ENCODE results near the gene OSBP2. TPM values are rescaled to one million over a fixed set of nuclear protein-coding genes. Genes with fewer than 3 reads are reported as not detected.

Gene OSBP2
- total RNA-seq, 2 donors from 2014 or later: 4.0 to 16.8 TPM

DNA sequence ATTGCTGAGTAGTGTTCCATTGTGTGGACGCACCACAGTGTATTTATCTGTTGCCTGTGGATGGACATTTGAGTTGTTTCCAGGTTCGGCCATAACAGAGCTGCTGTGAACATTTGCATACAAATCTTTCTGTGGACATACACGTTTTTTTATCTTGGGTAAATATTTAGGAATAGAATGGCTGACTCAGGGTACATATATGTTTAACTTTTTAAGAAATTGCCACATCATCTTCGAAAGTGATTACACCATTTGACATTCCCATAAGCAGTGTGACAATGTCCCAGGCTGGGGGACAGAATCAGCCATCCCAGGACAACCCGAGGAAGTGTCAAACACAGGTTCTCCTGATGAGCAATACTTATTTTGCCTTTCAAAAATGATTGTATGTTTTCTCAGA is 87.9 kb downstream of the OSBP2 start:
- Histone ChIP-seq H3K9me3 (no peaks in the 10 kb centered on the region), H3K36me3 (no peaks in the 10 kb centered on the region), H3K27me3 (no peaks in the 10 kb centered on the region), H3K27ac (no peak overlapping the region), H3K4me3 (no peak overlapping the region), H3K4me1 (no peaks in the 10 kb centered on the region)
- TF ChIP-seq, protein P1, sequence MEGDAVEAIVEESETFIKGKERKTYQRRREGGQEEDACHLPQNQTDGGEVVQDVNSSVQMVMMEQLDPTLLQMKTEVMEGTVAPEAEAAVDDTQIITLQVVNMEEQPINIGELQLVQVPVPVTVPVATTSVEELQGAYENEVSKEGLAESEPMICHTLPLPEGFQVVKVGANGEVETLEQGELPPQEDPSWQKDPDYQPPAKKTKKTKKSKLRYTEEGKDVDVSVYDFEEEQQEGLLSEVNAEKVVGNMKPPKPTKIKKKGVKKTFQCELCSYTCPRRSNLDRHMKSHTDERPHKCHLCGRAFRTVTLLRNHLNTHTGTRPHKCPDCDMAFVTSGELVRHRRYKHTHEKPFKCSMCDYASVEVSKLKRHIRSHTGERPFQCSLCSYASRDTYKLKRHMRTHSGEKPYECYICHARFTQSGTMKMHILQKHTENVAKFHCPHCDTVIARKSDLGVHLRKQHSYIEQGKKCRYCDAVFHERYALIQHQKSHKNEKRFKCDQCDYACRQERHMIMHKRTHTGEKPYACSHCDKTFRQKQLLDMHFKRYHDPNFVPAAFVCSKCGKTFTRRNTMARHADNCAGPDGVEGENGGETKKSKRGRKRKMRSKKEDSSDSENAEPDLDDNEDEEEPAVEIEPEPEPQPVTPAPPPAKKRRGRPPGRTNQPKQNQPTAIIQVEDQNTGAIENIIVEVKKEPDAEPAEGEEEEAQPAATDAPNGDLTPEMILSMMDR (IDR thresholded peaks at IDR 0.05): no peak
- no peak for DNase-seq (ENCODE audit: low spot score)

DNA sequence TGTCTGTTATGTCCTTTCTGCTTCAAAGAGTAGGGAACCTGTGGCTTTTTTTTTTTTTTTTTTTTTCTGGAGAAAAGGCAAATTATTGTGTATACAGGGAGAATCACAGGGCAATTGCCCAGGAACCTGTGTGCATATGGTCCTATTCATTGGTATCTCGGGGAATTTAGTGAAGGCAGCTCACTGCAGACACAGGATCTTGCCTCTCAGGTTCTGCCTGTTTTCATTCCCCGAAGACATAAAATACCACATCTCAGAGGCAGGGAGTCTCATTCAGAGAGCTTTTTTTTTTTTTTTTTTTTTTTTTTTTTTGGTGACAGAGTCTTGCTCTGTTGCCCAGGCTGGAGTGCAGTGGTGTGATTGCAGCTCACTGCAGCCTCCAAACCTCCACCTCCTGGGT is 88.3 kb downstream of the OSBP2 start:
- Histone ChIP-seq H3K27ac (no peak overlapping the region), H3K4me3 (no peak overlapping the region), H3K9me3 (no peaks in the 10 kb centered on the region), H3K27me3 (no peaks in the 10 kb centered on the region), H3K36me3 (no peaks in the 10 kb centered on the region), H3K4me1 (no peaks in the 10 kb centered on the region)
- DNase-seq (ENCODE audit: low spot score): no peak
- TF ChIP-seq, protein P1 (IDR thresholded peaks at IDR 0.05): no peak

DNA sequence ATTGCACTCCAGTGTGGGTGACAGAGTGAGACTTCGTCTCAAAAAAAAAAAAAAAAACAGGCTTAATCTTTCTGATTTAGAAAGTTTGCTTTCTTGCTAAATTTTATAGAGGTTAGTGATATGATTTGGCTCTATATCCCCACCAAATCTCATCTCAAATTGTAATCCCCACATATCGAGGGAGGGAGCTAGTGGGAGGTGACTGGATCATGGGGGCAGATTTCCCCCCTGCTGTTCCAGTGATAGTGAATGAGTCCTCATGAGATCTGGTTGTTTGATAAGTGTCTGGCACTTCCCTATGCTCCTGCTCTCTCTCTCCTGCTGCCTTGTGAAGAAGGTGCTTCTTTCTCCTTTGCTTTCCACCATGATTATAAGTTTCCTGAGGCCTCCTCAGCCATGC is 90.9 kb downstream of the OSBP2 start:
- no peak overlapping the region for H3K4me3 ChIP-seq
- H3K9me3 ChIP-seq: no peaks in the 10 kb centered on the region
- no peaks in the 10 kb centered on the region for H3K4me1 ChIP-seq
- TF ChIP-seq, protein P1 (IDR thresholded peaks at IDR 0.05): no peak
- no peaks in the 10 kb centered on the region for H3K36me3 ChIP-seq
- no peaks in the 10 kb centered on the region for H3K27me3 ChIP-seq
- no peak for DNase-seq (ENCODE audit: low spot score)
- no peak overlapping the region for H3K27ac ChIP-seq

DNA sequence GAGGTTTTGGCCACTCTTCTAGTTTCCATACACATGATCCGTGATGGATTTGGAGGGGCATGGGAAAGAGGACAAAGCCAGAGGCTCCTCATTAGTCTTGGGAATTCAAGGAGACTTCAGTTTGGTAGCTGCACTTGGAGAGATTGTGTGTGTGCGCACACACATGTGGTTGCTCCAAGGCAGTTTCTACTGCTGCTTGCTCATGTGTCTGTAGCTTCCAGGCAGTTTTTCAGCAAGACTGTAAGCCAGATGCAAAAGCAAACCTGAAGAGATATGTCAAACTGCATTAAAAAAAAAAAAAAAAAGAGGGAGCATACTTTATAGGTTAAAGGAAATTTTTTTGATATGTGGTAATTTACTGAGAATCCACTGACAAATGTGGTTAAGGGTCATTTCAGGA is 95.7 kb downstream of the OSBP2 start:
- TF ChIP-seq, protein P1 (IDR thresholded peaks at IDR 0.05): no peak
- Histone ChIP-seq H3K27ac (no peak overlapping the region), H3K9me3 (no peaks in the 10 kb centered on the region), H3K4me1 (no peaks in the 10 kb centered on the region), H3K36me3 (no peaks in the 10 kb centered on the region), H3K4me3 (no peak overlapping the region), H3K27me3 (no peaks in the 10 kb centered on the region)
- DNase-seq (ENCODE audit: low spot score): no peak

DNA sequence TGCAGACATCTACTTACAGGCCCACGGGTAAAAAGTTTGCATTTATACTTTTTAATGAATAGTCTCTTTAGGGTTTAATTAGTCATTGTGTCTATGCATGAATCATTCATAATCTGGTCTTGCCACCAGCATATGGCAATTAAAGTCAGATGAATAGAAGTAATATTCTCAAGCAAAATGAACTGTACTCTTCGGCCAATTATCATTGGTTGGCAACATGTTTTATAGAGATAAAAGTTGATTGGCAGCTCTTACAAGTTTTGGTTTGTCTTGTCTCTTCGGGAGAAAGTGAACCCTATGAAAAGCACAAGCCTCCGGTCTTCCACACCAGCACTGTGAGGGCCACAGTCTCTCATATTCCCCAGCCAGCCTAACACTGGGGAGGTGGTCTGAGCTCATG is 97.8 kb downstream of the OSBP2 start:
- DNase-seq (ENCODE audit: low spot score): no peak
- no peak overlapping the region for H3K4me3 ChIP-seq
- TF ChIP-seq, protein P1 (IDR thresholded peaks at IDR 0.05): no peak
- no peaks in the 10 kb centered on the region for H3K4me1 ChIP-seq
- H3K27me3 ChIP-seq: no peaks in the 10 kb centered on the region
- no peaks in the 10 kb centered on the region for H3K9me3 ChIP-seq
- H3K36me3 ChIP-seq: no peaks in the 10 kb centered on the region
- H3K27ac ChIP-seq: no peak overlapping the region

DNA sequence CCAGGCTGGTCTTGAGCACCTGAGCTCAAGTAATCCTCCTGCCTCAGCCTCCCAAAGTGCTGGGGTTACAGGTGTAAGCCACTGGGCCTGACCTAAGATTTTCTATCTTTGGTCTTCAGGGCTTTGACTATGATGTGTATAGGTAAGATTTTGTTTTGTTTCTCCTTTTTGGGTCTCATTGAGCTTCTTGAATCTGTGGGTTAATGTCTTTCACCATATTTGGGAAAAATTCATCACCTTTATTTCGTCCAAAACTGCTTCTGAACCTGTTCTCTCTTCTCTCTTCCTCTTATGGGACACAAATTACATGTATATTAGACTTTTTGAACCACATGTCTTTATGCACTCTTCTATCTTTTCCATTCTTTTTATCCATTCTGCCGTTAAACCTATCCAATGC is 100.4 kb downstream of the OSBP2 start:
- Histone ChIP-seq H3K4me1 (no peaks in the 10 kb centered on the region), H3K9me3 (no peaks in the 10 kb centered on the region), H3K4me3 (no peak overlapping the region), H3K27me3 (peaks cover 0 to 3% of the 10 kb centered on the region in 2 donors), H3K36me3 (no peaks in the 10 kb centered on the region), H3K27ac (no peak overlapping the region)
- no peak for DNase-seq (ENCODE audit: low spot score)
- TF ChIP-seq, protein P1 (IDR thresholded peaks at IDR 0.05): no peak

Measured in right atrium auricular region (tissue), 2 donors.